ENCODE results near the gene RBMS1.

- TF ChIP-seq, protein P1, sequence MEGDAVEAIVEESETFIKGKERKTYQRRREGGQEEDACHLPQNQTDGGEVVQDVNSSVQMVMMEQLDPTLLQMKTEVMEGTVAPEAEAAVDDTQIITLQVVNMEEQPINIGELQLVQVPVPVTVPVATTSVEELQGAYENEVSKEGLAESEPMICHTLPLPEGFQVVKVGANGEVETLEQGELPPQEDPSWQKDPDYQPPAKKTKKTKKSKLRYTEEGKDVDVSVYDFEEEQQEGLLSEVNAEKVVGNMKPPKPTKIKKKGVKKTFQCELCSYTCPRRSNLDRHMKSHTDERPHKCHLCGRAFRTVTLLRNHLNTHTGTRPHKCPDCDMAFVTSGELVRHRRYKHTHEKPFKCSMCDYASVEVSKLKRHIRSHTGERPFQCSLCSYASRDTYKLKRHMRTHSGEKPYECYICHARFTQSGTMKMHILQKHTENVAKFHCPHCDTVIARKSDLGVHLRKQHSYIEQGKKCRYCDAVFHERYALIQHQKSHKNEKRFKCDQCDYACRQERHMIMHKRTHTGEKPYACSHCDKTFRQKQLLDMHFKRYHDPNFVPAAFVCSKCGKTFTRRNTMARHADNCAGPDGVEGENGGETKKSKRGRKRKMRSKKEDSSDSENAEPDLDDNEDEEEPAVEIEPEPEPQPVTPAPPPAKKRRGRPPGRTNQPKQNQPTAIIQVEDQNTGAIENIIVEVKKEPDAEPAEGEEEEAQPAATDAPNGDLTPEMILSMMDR (optimal IDR thresholded peaks at IDR 0.05 in 1 of 3, IDR thresholded peaks at IDR 0.05 in 1 of 3, conservative IDR thresholded peaks at IDR 0.05 in 1 of 3; ENCODE audit: extremely low read depth in 1 of 3, insufficient read depth in 2 of 3, low read length in 3 of 3) = no peak
- no peak for TF ChIP-seq EZH2 (IDR thresholded peaks at IDR 0.05; ENCODE audit: low read length)
Measured at GRCh38 chr2:160353813-160354212, 139.8 kb downstream of the RBMS1 start.

Measured in keratinocyte (primary cell).